MV-4-11 (cell line): ENCODE data around the gene LYRM9.
"Not testable (repeated sequence)": the region's sequence is repeated elsewhere in the genome, so short reads cannot be mapped to it uniquely, and the experiment has no call there.

ENCODE experiments used
- DNase-seq: peaks from one replicate; lab custom pipeline; 2025; lab: John Stamatoyannopoulos, UW

Gene LYRM9

GRCh38 chr17:27873746-27874145, 19.4 kb downstream of the LYRM9 start:
- no peak for DNase-seq

- no peak for DNase-seq
Measured at GRCh38 chr17:27873211-27873610, 20.0 kb downstream of the LYRM9 start.

GRCh38 chr17:27872776-27873175, 20.4 kb downstream of the LYRM9 start:
- DNase-seq, result no peak

DNA sequence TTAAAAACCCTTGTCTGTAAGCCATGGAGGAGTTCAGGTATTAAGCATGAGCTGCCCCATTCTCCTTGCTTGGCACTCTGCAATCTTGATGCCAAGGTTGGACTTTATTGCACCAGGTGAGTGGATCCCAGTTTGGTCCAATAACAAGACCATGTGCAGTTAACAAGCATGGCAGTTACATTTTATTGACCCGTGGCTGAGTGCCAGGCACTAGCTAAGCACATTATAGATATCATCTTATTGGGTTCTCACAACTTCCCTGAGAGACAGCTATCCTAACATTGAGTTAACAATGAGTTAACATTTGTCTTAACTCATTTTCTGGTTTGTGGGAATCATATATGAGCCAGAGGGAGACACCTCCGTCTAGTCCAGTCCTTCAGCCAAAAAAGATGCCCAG, 21.8 kb downstream of the LYRM9 start:
- no peak for DNase-seq

DNA sequence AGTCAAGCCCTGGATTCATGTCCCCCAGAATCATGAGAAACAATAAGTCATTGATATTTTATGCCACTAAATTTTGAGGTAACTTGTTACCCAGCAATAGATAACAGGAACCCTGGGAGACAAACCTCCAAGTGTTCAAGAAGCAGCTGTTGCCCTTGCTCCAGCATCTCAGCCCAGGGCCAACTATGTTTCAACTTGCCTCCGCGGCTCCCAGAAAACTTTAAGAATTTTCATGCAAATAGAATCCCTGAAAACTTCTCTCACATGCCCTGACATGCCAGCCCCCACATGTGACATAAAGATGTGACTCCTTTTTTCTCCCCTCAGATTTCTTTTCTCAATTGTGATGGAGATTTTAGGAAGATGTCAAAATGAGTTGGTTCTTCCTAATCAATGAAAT, 22.8 kb downstream of the LYRM9 start:
- DNase-seq, result no peak

DNA sequence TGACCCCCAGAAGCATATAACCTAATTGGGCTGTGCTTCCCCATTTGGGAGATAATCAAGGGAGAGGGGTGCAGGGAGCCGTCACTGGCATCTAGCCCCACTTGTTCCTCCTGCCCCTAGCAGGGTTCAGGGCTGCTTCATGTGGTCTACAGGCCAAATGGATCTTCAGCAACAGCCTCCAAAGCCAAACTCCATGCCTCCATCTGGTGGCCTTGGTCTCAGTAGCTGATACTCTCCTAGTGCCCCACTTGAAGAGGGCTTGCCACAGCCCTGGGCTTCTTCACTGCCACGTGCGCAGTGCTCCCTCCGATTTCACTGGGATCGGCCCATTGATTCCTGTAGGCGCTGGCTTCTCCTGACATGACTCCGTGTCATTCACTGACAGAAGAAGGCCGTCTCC, 24.6 kb downstream of the LYRM9 start:
- no peak for DNase-seq

DNA sequence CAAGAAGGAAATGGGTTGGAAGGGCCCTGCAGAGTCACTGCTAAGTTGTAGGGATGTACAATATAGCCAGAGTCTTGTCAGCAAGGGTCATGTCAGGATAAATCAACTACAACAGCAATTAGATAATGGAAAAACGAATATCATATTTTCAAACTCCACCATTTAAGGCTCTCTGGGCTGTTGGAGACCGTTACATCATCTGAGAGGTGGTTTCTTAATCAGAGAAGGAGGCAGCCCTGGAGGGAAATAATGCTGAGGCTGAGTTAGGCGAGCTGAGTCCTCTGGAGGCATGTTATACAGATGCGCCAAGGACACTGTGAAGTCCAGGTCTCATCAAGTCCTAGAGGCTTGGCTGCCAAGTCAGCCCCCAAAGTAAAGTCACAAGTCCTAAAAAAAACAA, 30.3 kb downstream of the LYRM9 start:
- DNase-seq, result no peak

DNA sequence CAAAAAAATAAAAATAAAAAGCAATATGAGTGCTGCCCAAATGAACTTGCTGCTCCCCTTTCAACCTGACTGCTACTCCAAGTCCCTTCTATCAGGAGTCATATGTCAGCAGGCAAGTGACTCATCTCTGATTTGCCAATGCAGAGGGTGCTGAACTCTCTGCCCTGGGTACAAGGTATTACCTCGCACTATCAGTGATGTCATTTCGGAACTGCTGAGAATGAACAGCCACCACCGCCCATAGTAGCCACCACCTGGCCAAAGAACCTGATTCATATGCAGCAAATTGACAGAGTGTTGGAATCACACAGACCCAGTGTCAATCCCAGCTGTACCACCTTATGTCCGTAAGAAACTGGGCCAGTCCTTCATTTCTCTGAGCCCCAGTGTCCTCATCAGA, 31.2 kb downstream of the LYRM9 start:
- no peak for DNase-seq

- DNase-seq, result no peak
Measured at GRCh38 chr17:27860971-27861664, 32.0 kb downstream of the LYRM9 start.

DNA sequence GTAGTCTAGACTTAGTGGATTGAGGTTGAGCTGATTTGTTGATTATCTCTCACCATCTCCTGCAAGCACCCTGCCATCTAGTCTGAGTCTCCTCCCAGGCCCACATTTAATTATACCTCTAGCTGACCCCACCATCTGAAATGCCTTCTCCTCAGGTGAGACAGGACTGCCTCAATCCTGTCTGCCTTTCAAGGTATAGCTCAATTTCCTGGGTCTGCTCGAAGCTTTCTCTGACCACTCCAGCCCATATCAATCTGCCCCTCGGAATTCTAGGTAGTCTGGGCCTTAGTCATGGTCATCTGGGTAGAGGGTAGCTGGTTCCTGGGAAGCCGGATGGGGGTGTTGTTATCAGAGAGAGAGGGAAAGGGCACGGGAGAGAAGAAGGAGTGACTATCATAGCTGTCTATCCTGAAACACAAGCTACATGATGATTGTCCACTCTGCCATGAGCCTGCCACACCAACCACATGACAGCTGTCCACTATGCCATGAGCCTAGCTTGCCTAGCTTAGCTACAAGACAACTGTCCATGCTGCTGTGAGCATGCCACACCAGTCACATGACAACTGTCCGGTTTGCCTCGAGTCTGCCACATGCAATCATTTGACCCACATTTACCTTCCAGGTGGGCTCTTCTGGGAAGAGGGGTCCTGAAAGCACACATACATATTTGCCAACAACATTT, 34.4 kb downstream of the LYRM9 start:
- no peak for DNase-seq

DNA sequence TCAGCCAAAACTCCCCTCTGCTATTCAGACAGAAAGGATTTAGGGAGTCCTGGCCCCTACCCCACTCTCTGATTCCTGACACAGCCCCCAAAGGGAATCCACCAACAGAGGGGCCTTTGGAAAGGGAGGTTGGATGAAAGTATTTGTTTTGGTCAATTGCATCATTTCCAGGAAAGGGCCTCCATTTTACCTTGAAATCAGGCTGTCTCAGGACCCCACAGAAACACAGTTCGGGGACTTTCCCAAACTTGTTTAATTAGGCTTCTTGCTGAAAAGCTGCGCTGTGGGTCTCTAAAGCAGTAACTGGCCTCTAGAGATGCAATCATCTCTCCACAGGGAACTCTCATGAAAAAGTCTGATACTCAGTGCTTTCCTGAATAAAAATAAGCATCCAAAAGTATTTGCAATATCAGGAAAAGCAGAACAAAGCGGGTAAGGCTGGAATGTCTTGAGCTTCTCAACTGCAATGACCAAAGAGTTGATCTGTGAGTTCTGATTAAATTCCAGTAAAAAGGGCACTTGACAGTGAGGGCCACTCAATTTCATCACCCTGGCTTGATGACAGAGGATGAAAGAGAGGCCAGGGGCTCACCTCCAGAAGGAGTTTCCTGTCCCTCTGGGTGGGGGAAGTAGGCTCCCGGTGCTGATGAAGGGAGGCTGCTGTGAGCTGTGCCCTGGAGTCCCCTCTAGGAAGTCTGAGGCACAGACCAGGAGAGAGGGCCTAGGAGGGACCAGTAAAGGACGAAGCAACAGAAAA, 36.3 kb downstream of the LYRM9 start:
- DNase-seq, result no peak

- DNase-seq, result no peak
Measured at GRCh38 chr17:27855454-27855853, 37.7 kb downstream of the LYRM9 start.

- DNase-seq, result no peak
Measured at GRCh38 chr17:27854163-27854562, 39.0 kb downstream of the LYRM9 start.

DNA sequence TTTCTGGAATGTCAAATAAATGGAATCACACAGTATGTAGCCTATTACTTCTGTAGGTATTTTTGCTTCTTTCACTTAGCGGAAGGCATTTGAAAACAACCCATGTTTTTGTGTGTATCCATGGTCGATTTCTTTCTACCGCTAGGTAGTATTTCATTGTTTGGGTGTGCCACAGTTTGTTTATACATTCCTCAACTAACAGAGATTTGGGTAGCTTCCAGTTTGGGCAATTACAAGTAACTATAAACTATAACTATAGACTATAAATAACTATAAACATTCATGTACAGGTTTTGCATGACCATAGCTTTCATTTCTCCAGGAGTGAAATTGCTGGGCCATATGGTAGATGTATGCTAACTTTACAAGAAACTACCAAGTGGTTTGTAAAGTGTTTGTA, 40.1 kb downstream of the LYRM9 start:
- no peak for DNase-seq

- DNase-seq, result no peak
Measured at GRCh38 chr17:27849474-27850185, 43.5 kb downstream of the LYRM9 start.

- DNase-seq, result no peak
Measured at GRCh38 chr17:27848931-27849330, 44.2 kb downstream of the LYRM9 start.

DNA sequence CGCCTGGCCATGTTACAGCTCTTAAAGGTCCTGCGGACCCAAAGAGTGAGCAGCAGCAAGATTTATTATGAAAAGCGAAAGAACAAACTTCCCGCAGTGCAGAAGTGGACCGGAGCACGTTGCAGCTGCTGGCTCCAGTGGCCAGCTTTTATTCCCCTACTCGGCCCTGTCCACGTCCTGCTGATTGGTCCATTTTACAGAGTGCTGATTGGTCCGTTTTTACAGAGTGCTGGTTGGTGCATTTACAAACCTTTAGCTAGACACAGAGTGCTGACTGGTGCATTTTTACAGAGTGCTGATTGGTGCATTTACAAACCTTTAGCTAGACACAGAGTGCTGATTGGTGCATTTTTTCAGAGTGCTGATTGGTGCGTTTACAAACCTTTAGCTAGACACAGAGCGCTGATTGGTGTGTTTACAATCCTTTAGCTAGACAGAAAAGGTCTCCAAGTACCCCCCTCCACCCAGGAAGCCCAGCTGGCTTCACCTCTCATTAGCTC, 46.3 kb downstream of the LYRM9 start:
- peak; percentile 5 for DNase-seq

DNA sequence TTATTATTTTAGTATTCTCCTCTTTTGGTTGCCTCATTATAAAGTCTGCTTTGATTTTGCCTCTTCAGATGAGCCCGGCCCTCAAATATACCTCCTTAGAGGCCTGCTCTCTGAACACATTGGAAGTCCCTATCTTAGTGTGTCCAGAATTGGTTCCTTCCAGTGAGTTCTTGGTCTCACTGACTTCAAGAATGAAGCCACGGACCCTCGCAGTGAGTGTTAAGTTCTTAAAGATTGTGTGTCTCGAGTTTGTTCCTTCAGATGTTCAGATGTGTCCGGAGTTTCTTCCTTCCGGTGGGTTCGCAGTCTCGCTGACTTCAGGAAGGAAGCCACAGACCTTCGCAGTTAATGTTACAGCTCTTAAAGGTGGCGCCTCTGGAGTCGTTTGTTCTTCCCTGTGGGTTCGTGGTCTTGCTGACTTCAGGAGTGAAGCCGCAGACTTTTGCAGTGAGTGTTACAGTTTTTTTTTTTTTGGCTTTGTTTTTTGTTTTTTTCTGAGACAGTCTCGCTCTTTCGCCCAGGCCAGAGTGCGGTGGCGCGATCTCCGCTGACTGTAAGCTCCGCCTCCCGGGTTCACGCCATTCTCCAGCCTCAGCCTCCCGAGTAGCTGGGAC, 47.0 kb downstream of the LYRM9 start:
- peak; percentile 41 for DNase-seq

DNA sequence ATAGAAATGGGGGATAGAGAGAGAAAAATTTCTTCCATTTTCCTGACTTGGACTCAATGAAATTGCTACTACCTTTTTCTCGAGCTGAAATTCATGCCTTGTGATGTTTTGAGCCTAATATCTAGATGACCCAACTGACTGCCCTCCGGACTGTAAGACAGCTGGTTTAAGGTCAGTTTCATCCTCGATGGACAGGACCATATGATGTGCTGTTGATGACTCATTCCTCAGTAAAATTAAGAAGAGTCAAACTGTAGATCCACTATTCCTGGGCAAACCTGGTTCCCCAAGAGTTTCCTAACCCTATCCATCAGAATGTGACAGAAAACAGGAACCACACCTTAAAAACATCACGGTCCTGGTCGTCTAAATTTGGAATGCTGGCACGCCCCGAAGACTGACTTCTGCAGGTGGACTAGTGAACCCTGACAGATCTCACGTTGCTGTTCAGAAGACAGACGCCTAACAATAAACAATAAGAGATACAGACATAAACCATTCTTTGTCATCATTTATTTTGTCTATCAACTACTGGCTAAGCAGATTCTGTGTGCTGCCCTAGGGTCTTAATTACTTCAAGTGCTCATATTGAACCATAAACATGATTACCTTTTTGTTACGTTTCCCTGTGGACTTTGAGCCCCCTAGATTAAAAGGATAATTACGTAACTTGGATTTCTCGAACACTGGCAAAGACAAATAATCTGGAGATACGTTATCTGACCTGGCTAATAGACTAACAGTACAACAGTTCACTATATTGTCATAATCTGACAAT, 47.7 kb downstream of the LYRM9 start:
- DNase-seq, result no peak

- no peak for DNase-seq
Measured at GRCh38 chr17:27840688-27841087, 52.5 kb downstream of the LYRM9 start.

GRCh38 chr17:27840406-27840678, 52.8 kb downstream of the LYRM9 start:
- DNase-seq, result not testable (repeated sequence)
